IMR-90 (cell line): Measurements from ENCODE around the gene KLF11. TPM values are rescaled to one million over a fixed set of nuclear protein-coding genes. Genes with fewer than 3 reads are reported as not detected.

Experiments used
- ATAC-seq: fragments of 200-7000 bp; cut with Tn5 transposase; 2 replicates; pipeline ENCODE4 v1.9.1; 2020; ENCODE audit warnings: low read depth, mild to moderate bottlenecking, moderate library complexity
- BruUV-seq: library from RNA; stranded (reverse); fragments of 400-500 nt; replicated peaks from 2 replicates; lab custom pipeline; 2021; lab: Mats Ljungman, UMichigan
- CTCF ChIA-PET: fragments of 300-600 bp; formaldehyde crosslinking; extraction: SDS; loops from one replicate; lab custom pipeline; 2021; ENCODE audit warnings: antibody characterized with exemption; lab: Yijun Ruan, JAX
- POLR2A ChIA-PET: fragments of 300-600 bp; sonication (Branson Sonifier 250); formaldehyde crosslinking; loops from one replicate; lab custom pipeline; 2022; ENCODE audit warnings: antibody characterized with exemption; ENCODE audit not compliant: unreplicated experiment; lab: Charles Lee
- DNase-seq: peaks from one replicate; pipeline ENCODE4 v3.0.0; 2013
- H2AFZ ChIP-seq: replicated peaks from 2 replicates; pipeline ENCODE3; 2013; ENCODE audit warnings: low read length, mild to moderate bottlenecking; ENCODE audit not compliant: poor library complexity
- H2AK5ac ChIP-seq: 2 replicates; pipeline ENCODE4 v1.6.1; 2013; ENCODE audit warnings: low read depth, low read length, inconsistent platforms
- H2AK9ac ChIP-seq: replicated peaks from 2 replicates; pipeline ENCODE3; 2013; ENCODE audit warnings: mild to moderate bottlenecking, low read depth, low read length, moderate library complexity; ENCODE audit not compliant: poor library complexity
- H2BK120ac ChIP-seq: 2 replicates; pipeline ENCODE4 v1.6.1; 2013; ENCODE audit warnings: low read depth, low read length, inconsistent platforms
- H2BK15ac ChIP-seq: 3 replicates; pipeline ENCODE4 v1.6.1; 2013; ENCODE audit warnings: low read depth, low read length, inconsistent platforms
- H2BK20ac ChIP-seq: 2 replicates; pipeline ENCODE4 v1.6.1; 2013; ENCODE audit warnings: low read depth, mild to moderate bottlenecking, inconsistent platforms, low read length, moderate library complexity
- H2BK5ac ChIP-seq: 2 replicates; pipeline ENCODE4 v1.6.1; 2013; ENCODE audit warnings: mild to moderate bottlenecking, low read depth, low read length, inconsistent platforms; ENCODE audit not compliant: poor library complexity, severe bottlenecking
- H3K14ac ChIP-seq: replicated peaks from 2 replicates; pipeline ENCODE4 v1.6.1; 2013; ENCODE audit warnings: low read depth, low read length, inconsistent platforms
- H3K18ac ChIP-seq: 2 replicates; pipeline ENCODE4 v1.6.1; 2013; ENCODE audit warnings: low read depth, low read length, control low read depth
- H3K23ac ChIP-seq: 2 replicates; pipeline ENCODE4 v1.6.1; 2013; ENCODE audit warnings: low read depth, low read length, inconsistent platforms
- H3K27ac ChIP-seq: 2 replicates; pipeline ENCODE4 v1.5.1; 2013; ENCODE audit warnings: mild to moderate bottlenecking, control low read depth, low read length; ENCODE audit not compliant: insufficient read depth
- H3K27me3 ChIP-seq: 2 replicates; pipeline ENCODE4 v1.6.1; 2013; ENCODE audit warnings: low read length; ENCODE audit not compliant: control insufficient read depth, insufficient read depth
- H3K36me3 ChIP-seq: 2 replicates; pipeline ENCODE4 v1.6.1; 2013; ENCODE audit warnings: low read length, mixed read lengths; ENCODE audit not compliant: control insufficient read depth, insufficient read depth
- H3K4ac ChIP-seq: 2 replicates; pipeline ENCODE4 v1.6.1; 2013; ENCODE audit warnings: low read depth, low read length, inconsistent platforms
- H3K4me1 ChIP-seq: 2 replicates; pipeline ENCODE4 v1.6.1; 2013; ENCODE audit warnings: low read length, mixed read lengths; ENCODE audit not compliant: control insufficient read depth, insufficient read depth
- H3K4me2 ChIP-seq: 2 replicates; pipeline ENCODE4 v1.6.1; 2013; ENCODE audit warnings: low read depth, mild to moderate bottlenecking, control low read depth, low read length, moderate library complexity
- H3K4me3 ChIP-seq: 2 replicates; pipeline ENCODE4 v1.5.1; 2013; ENCODE audit warnings: low read depth, mild to moderate bottlenecking, control low read depth, low read length, moderate library complexity; ENCODE audit not compliant: insufficient read depth
- H3K56ac ChIP-seq: 2 replicates; pipeline ENCODE4 v1.6.1; 2013; ENCODE audit warnings: low read length, inconsistent platforms; ENCODE audit not compliant: insufficient read depth; ENCODE audit errors: extremely low read depth
- H3K79me1 ChIP-seq, 2 experiments: 2 replicates each; pipeline ENCODE4 v1.6.1; 2013; ENCODE audit warnings: low read length in 2 of 2, inconsistent platforms in 1 of 2, low read depth in 1 of 2
- H3K9ac ChIP-seq: 2 replicates; pipeline ENCODE4 v1.6.1; 2013; ENCODE audit warnings: low read depth, low read length, control low read depth
- H3K9me1 ChIP-seq: 2 replicates; pipeline ENCODE4 v1.6.1; 2013; ENCODE audit warnings: low read length, inconsistent platforms; ENCODE audit not compliant: insufficient read depth
- H3K9me3 ChIP-seq: 2 replicates; pipeline ENCODE4 v1.6.1; 2013; ENCODE audit warnings: low read length; ENCODE audit not compliant: control insufficient read depth, insufficient read depth
- H4K20me1 ChIP-seq: 2 replicates; pipeline ENCODE4 v1.6.1; 2013; ENCODE audit warnings: low read length, inconsistent platforms; ENCODE audit not compliant: insufficient read depth
- H4K5ac ChIP-seq: 2 replicates; pipeline ENCODE4 v1.6.1; 2013; ENCODE audit warnings: mild to moderate bottlenecking, low read depth, low read length, control low read depth
- H4K8ac ChIP-seq, 2 experiments: 2 replicates each; pipeline ENCODE4 v1.6.1; 2013; ENCODE audit warnings: low read depth in 2 of 2, low read length in 2 of 2, control low read depth in 1 of 2, inconsistent platforms in 1 of 2
- H4K91ac ChIP-seq: 2 replicates; pipeline ENCODE4 v1.6.1; 2013; ENCODE audit warnings: low read depth, low read length, inconsistent platforms; ENCODE audit not compliant: insufficient read depth
- BHLHE40 ChIP-seq: fragments of 150-350 bp; IDR thresholded peaks from 2 replicates; pipeline ENCODE4 v1.6.1; 2016; ENCODE audit warnings: mild to moderate bottlenecking, low read depth, low read length
- CEBPB ChIP-seq: IDR thresholded peaks from 2 replicates; pipeline ENCODE4 v1.6.1; 2012; ENCODE audit warnings: low read depth, low read length, improper control_type of control experiment
- ELK1 ChIP-seq: fragments of 150-350 bp; IDR thresholded peaks from 2 replicates; pipeline ENCODE4 v1.6.1; 2016; ENCODE audit warnings: low read depth, mild to moderate bottlenecking, low read length, moderate library complexity, borderline replicate concordance
- NFE2L2 ChIP-seq: fragments of 150-350 bp; IDR thresholded peaks from 2 replicates; pipeline ENCODE4 v1.6.1; 2016; ENCODE audit warnings: low read depth, mild to moderate bottlenecking, low read length
- POLR2A ChIP-seq: IDR thresholded peaks from 2 replicates; pipeline ENCODE4 v1.6.1; 2012; ENCODE audit warnings: mild to moderate bottlenecking, low read depth, low read length
- RAD21 ChIP-seq: IDR thresholded peaks from 2 replicates; pipeline ENCODE4 v1.6.1; 2012; ENCODE audit warnings: low read length, improper control_type of control experiment
- RCOR1 ChIP-seq: IDR thresholded peaks from 2 replicates; pipeline ENCODE4 v1.6.1; 2012; ENCODE audit warnings: mild to moderate bottlenecking, low read length, improper control_type of control experiment; ENCODE audit not compliant: insufficient replicate concordance
- RFX5 ChIP-seq: IDR thresholded peaks from 2 replicates; pipeline ENCODE4 v1.8.0; 2012; ENCODE audit warnings: low read depth, mild to moderate bottlenecking, low read length, moderate library complexity
- SMC3 ChIP-seq: fragments of 150-350 bp; IDR thresholded peaks from 2 replicates; pipeline ENCODE4 v1.6.1; 2016; ENCODE audit warnings: low read depth, mild to moderate bottlenecking, antibody characterized with exemption, low read length, moderate library complexity
- WGBS, 2 experiments: methylation state at CpG; one replicate each; pipeline versions ENCODE4 v1.1.5 to v1.1.7; 2013; ENCODE audit warnings: missing lambda C conversion rate in 2 of 2; ENCODE audit not compliant: insufficient read length in 1 of 2; ENCODE audit errors: extremely low coverage in 2 of 2; 5-methylcytosine and 5-hydroxymethylcytosine counted together
- dilution Hi-C: fragments of 300-500 bp; cut with HindIII; formaldehyde crosslinking; loops from one replicate; pipeline ENCODE4 v1.14.3; 2018; ENCODE audit warnings: low sequenced_read_pairs; ENCODE audit not compliant: unreplicated experiment
- in situ Hi-C: fragments of 300-500 bp; cut with MboI; formaldehyde crosslinking; loops from 3 replicates; pipeline ENCODE4 v1.14.3; 2019; ENCODE audit warnings: low sequenced_read_pairs, inconsistent platforms, mixed read lengths
- intact Hi-C: fragments of 100-400 bp; cut with micrococcal nuclease; formaldehyde crosslinking; loops from 2 replicates; pipeline ENCODE4 v1.10.0; 2022
- polyA plus RNA-seq, 3 experiments: library from polyadenylated mRNA; depleted of rRNA; stranded (reverse); fragments of >200 nt; gene quantifications; 2 replicates each; pipeline ENCODE4 v1.2.3, GENCODE V29; 2012; ENCODE audit warnings: low replicate concordance in 1 of 3
- total RNA-seq: library from RNA; depleted of rRNA; stranded (reverse); fragments of >200 nt; gene quantifications from 2 replicates; pipeline ENCODE4 v1.2.3, GENCODE V29; 2012
- TF ChIP-seq, protein P1 (sequence below): fragments of 150-350 bp; IDR thresholded peaks from 2 replicates; pipeline ENCODE4 v1.6.1; 2017; ENCODE audit warnings: mild to moderate bottlenecking, antibody characterized with exemption, low read length, low read depth

KLF11 gene
- total and polyA plus RNA-seq, 2 of the 4 experiments (the other 2 are of a cell fraction): 2.0 to 2.4 TPM

- Histone ChIP-seq H2AK5ac (peak overlapping the region; percentile 29), H3K56ac (no peak overlapping the region), H3K79me1 (no peaks in the 10 kb centered on the region), H3K9me1 (peaks cover 10% of the 10 kb centered on the region), H3K23ac (no peak overlapping the region), H2BK120ac (peak overlapping the region; percentile 18; the same call in 1 of the 2 replicates), H3K4me1 (peaks cover 28% of the 10 kb centered on the region), H4K91ac (peak overlapping the region; percentile 54), H3K4ac (peak overlapping the region; percentile 32; the same call in 1 of the 2 replicates), H4K20me1 (no peaks in the 10 kb centered on the region), H4K5ac (no peak overlapping the region), H3K27ac (no peak overlapping the region; the same call in 1 of the 2 replicates), H3K27me3 (no peaks in the 10 kb centered on the region), H2BK15ac (peak overlapping the region; percentile 42; the same call in 1 of the 3 replicates), H3K36me3 (no peaks in the 10 kb centered on the region), H2BK20ac (no peak overlapping the region), H3K9ac (no peak overlapping the region), H2AFZ (no peak overlapping the region), H2BK5ac (no peak overlapping the region), H3K14ac (no peak overlapping the region), H2AK9ac (peak overlapping the region; percentile 87), H4K8ac (no peak overlapping the region), H3K4me3 (no peak overlapping the region), H3K9me3 (no peaks in the 10 kb centered on the region), H3K18ac (no peak overlapping the region), H3K4me2 (no peak overlapping the region)
- DNase-seq (no peak), ATAC-seq (no peak)
- POLR2A ChIA-PET: no interaction called here
- intact Hi-C loops (no loop called here), in situ Hi-C loops (no loop called here), dilution Hi-C loops (no loop called here)
- no TSS peak for BruUV-seq
- 92% methylated on average over 2 of the region's 19 CpGs; no CpG with 5 or more reads in 1 of the 2 experiments for WGBS, 2 experiments
- TF ChIP-seq SMC3 (no peak), BHLHE40 (no peak), ELK1 (no peak), NFE2L2 (no peak), RAD21 (no peak), RCOR1 (no peak), CEBPB (no peak), POLR2A (no peak), RFX5 (no peak)
- TF ChIP-seq, protein P1, sequence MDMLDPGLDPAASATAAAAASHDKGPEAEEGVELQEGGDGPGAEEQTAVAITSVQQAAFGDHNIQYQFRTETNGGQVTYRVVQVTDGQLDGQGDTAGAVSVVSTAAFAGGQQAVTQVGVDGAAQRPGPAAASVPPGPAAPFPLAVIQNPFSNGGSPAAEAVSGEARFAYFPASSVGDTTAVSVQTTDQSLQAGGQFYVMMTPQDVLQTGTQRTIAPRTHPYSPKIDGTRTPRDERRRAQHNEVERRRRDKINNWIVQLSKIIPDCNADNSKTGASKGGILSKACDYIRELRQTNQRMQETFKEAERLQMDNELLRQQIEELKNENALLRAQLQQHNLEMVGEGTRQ: no peak
- CTCF ChIA-PET: interaction anchor here (1.5 kb wide), 1 partner anchor 19 kb away, joined by 4 read pairs; no protein-coding TSS in a partner anchor
Measured at GRCh38 chr2:10009271-10009810, 34.0 kb upstream of the KLF11 start.
